Mucosa of descending colon (tissue), 3 donors: ENCODE results near the gene FERMT2. TPM values are rescaled to one million over a fixed set of nuclear protein-coding genes. Genes with fewer than 3 reads are reported as not detected.
"Not testable (repeated sequence)": the region's sequence is repeated elsewhere in the genome, so short reads cannot be mapped to it uniquely, and the experiment has no call there.

Experiments
- ATAC-seq: fragments of 200-7000 bp; cut with Tn5 transposase; one replicate; pipeline ENCODE4 v1.9.1; 2020; ENCODE audit warnings: mild to moderate bottlenecking, moderate library complexity
- DNase-seq, 3 donors: peaks; one replicate each; pipeline ENCODE4 v3.0.0-alpha.2; 2020
- H3K36me3 ChIP-seq: fragments of 200-600 bp; one replicate; pipeline ENCODE4 v1.8.0; 2021; ENCODE audit warnings: low read depth, mild to moderate bottlenecking
- H3K4me1 ChIP-seq: fragments of 200-600 bp; one replicate; pipeline ENCODE4 v1.8.0; 2021; ENCODE audit warnings: low read depth, mild to moderate bottlenecking
- H3K4me3 ChIP-seq: fragments of 200-600 bp; one replicate; pipeline ENCODE4 v1.8.0; 2021; ENCODE audit warnings: mild to moderate bottlenecking
- H3K9me3 ChIP-seq: fragments of 200-600 bp; one replicate; pipeline ENCODE4 v1.8.0; 2021; ENCODE audit warnings: mild to moderate bottlenecking
- CTCF ChIP-seq: fragments of 200-600 bp; IDR thresholded peaks from one replicate; pipeline ENCODE4 v1.8.0; 2022; ENCODE audit warnings: antibody characterized with exemption, mild to moderate bottlenecking
- intact Hi-C, 2 donors: fragments of 100-400 bp; cut with DNase I in 1 of 2; cut with micrococcal nuclease in 1 of 2; formaldehyde crosslinking; loops; one replicate each; pipeline versions ENCODE4 v1.11.0 to v1.11.1; 2022; cut with DNase I, micrococcal nuclease
- total RNA-seq, 3 donors: library from RNA; stranded (reverse); fragmentation: NEBNext Ultra II Directional in 2 of 3; extraction: Animal tissue kit (Norgen Biotek cat#: 25700) in 2 of 3; gene quantifications; one replicate each; pipeline versions ENCODE4 v1.2.1 to v1.2.4, GENCODE V29; 2021 to 2023
- donor health status: DM: no; HTN: no; CAD: no; lungs with moderate emphysema.
- donor health status: DM: no; HTN: no; CAD: no.
- donor health status: DM: no; HTN: yes; CAD: no.

The FERMT2 gene
- total RNA-seq, 3 donors from 2014 or later: 6.9 to 228 (median 22.9) TPM

- Histone ChIP-seq H3K9me3 (no peaks in the 10 kb centered on the region), H3K4me1 (no peaks in the 10 kb centered on the region), H3K4me3 (no peak overlapping the region), H3K36me3 (no peaks in the 10 kb centered on the region)
- TF ChIP-seq CTCF: no peak
- intact Hi-C loops: no loop called here
- ATAC-seq: no peak
- no peak for DNase-seq
Measured at GRCh38 chr14:52873694-52874093, 77.2 kb downstream of the FERMT2 start.

- ATAC-seq (no peak), DNase-seq (no peak)
- intact Hi-C loops: no loop called here
- Histone ChIP-seq H3K9me3 (no peaks in the 10 kb centered on the region), H3K36me3 (no peaks in the 10 kb centered on the region), H3K4me3 (no peak overlapping the region), H3K4me1 (no peaks in the 10 kb centered on the region)
- TF ChIP-seq CTCF: no peak
Measured at GRCh38 chr14:52873065-52873464, 77.8 kb downstream of the FERMT2 start.

GRCh38 chr14:52871606-52872005, 79.2 kb downstream of the FERMT2 start:
- Histone ChIP-seq H3K4me1 (no peaks in the 10 kb centered on the region), H3K9me3 (no peaks in the 10 kb centered on the region), H3K36me3 (no peaks in the 10 kb centered on the region), H3K4me3 (no peak overlapping the region)
- ATAC-seq (no peak), DNase-seq (no peak)
- no peak for TF ChIP-seq CTCF
- intact Hi-C loops: no loop called here

- Histone ChIP-seq H3K9me3 (no peaks in the 10 kb centered on the region), H3K36me3 (no peaks in the 10 kb centered on the region), H3K4me3 (no peak overlapping the region), H3K4me1 (no peaks in the 10 kb centered on the region)
- DNase-seq: no peak
- no peak for ATAC-seq
- TF ChIP-seq CTCF: no peak
- intact Hi-C loops: no loop called here
Measured at GRCh38 chr14:52868911-52869618, 81.8 kb downstream of the FERMT2 start.

GRCh38 chr14:52864893-52865292, 86.0 kb downstream of the FERMT2 start:
- H3K36me3 ChIP-seq, H3K4me3 ChIP-seq, H3K9me3 ChIP-seq, intact Hi-C loops, DNase-seq, H3K4me1 ChIP-seq, ATAC-seq: not testable (repeated sequence)

GRCh38 chr14:52863334-52863700, 87.5 kb downstream of the FERMT2 start:
- Histone ChIP-seq H3K4me3 (no peak overlapping the region), H3K36me3 (no peaks in the 10 kb centered on the region), H3K4me1 (no peaks in the 10 kb centered on the region), H3K9me3 (no peaks in the 10 kb centered on the region)
- intact Hi-C loops: no loop called here
- ATAC-seq: no peak
- no peak for DNase-seq
- no peak for TF ChIP-seq CTCF
